Ishikawa (cell line): Measurements from ENCODE around the gene SPOCK2.

ENCODE experiments used
- CEBPB ChIP-seq: IDR thresholded peaks from 2 replicates; pipeline ENCODE4 v1.6.1; 2012
- CREB1 ChIP-seq: IDR thresholded peaks from 2 replicates; pipeline ENCODE4 v1.6.1; 2012; ENCODE audit warnings: low read depth
- EGR1 ChIP-seq: IDR thresholded peaks from 2 replicates; pipeline ENCODE4 v1.6.1; 2012
- EP300 ChIP-seq: IDR thresholded peaks from 2 replicates; pipeline ENCODE4 v1.6.1; 2012; ENCODE audit warnings: borderline replicate concordance
- FOXM1 ChIP-seq: IDR thresholded peaks from 2 replicates; pipeline ENCODE4 v1.6.1; 2012; ENCODE audit warnings: low read depth, borderline replicate concordance
- NFIC ChIP-seq: IDR thresholded peaks from 2 replicates; pipeline ENCODE4 v1.6.1; 2012
- RAD21 ChIP-seq: IDR thresholded peaks from 2 replicates; pipeline ENCODE4 v1.6.1; 2012; ENCODE audit warnings: low read depth
- TAF1 ChIP-seq: IDR thresholded peaks from 2 replicates; pipeline ENCODE4 v1.6.1; 2012; ENCODE audit warnings: low read depth, mild to moderate bottlenecking
- TCF12 ChIP-seq: IDR thresholded peaks from 2 replicates; pipeline ENCODE4 v1.6.1; 2012; ENCODE audit warnings: low read depth
- TEAD4 ChIP-seq: IDR thresholded peaks from 2 replicates; pipeline ENCODE4 v1.6.1; 2012
- YY1 ChIP-seq: IDR thresholded peaks from 2 replicates; pipeline ENCODE4 v1.6.1; 2012; ENCODE audit warnings: low read depth
- ZBTB7A ChIP-seq: IDR thresholded peaks from 2 replicates; pipeline ENCODE4 v1.6.1; 2012; ENCODE audit warnings: low read depth
- TF ChIP-seq, protein P1 (sequence below): IDR thresholded peaks from 2 replicates; pipeline ENCODE4 v1.6.1; 2012
- TF ChIP-seq, protein P2 (sequence below): IDR thresholded peaks from 2 replicates; pipeline ENCODE4 v1.6.1; 2012
- TF ChIP-seq, protein P3 (sequence below): IDR thresholded peaks from 2 replicates; pipeline ENCODE4 v1.6.1; 2012; ENCODE audit warnings: low read depth, mild to moderate bottlenecking

Gene SPOCK2

DNA sequence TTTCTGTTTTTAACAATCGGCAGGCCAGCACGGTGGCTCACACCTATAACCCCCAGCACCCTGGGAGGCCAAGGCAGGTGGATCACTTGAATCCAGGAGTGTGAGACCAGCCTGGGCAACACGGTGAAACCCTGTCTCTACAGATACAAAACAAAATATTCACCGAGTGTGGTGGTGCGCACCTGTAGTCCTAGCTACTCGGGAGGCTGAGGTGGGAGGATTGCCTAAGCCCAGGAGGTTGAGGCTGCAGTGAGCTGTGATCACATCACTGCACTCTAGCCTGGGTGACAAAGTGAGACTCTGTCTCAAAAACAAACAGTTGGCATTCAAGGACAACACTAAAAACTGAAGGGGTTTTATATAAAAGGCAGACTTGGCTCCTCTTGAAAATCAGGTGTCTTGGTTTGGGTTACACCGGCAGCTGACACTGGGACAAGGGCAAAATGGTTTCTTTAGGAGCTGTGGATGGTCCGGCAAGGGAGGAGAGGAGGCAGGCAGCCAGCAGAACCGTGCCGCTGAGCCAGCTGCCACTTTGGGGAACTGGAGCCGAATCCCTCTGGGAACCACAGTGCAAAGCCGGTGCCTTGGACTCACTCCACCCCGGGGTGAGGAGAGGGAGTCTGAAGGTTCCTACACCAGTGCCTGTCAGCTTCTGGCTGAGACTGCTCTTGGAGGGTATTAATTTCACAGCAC, 71.6 kb downstream of the SPOCK2 start:
- TF ChIP-seq, protein P1, sequence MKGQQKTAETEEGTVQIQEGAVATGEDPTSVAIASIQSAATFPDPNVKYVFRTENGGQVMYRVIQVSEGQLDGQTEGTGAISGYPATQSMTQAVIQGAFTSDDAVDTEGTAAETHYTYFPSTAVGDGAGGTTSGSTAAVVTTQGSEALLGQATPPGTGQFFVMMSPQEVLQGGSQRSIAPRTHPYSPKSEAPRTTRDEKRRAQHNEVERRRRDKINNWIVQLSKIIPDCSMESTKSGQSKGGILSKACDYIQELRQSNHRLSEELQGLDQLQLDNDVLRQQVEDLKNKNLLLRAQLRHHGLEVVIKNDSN: no peak
- no peak for TF ChIP-seq CREB1
- no peak for TF ChIP-seq EP300
- TF ChIP-seq NFIC: no peak
- no peak for TF ChIP-seq FOXM1
- TF ChIP-seq TEAD4: no peak
- TF ChIP-seq EGR1: no peak
- TF ChIP-seq RAD21: no peak
- no peak for TF ChIP-seq TAF1
- no peak for TF ChIP-seq ZBTB7A
- TF ChIP-seq CEBPB: no peak
- TF ChIP-seq TCF12: no peak

DNA sequence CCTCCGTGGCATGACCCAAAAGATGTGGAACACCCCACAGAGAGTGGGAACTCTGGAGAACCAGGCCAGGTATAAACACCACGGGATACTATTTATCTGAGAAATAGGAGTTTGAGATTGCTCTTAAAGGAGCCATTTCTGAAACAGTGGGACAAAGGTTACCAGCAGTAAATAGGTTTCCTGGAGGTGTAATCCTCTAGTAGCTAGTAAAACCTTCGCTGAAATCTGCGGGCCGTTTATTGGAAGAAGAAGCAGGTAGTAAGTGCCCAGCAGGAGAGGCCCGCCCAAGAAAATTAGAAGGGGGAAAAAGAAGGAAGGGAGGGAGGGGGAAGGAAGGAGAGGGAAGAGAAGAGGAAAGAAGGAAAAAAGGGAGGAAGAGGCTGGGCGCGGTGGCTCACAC, 72.5 kb downstream of the SPOCK2 start:
- no peak for TF ChIP-seq TAF1
- TF ChIP-seq, protein P2, sequence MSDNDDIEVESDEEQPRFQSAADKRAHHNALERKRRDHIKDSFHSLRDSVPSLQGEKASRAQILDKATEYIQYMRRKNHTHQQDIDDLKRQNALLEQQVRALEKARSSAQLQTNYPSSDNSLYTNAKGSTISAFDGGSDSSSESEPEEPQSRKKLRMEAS: no peak
- no peak for TF ChIP-seq RAD21
- TF ChIP-seq EP300: no peak
- no peak for TF ChIP-seq YY1
- TF ChIP-seq TEAD4: no peak
- TF ChIP-seq TCF12: no peak
- TF ChIP-seq NFIC: no peak
- no peak for TF ChIP-seq CREB1
- TF ChIP-seq CEBPB: no peak
- TF ChIP-seq ZBTB7A: no peak
- no peak for TF ChIP-seq EGR1

DNA sequence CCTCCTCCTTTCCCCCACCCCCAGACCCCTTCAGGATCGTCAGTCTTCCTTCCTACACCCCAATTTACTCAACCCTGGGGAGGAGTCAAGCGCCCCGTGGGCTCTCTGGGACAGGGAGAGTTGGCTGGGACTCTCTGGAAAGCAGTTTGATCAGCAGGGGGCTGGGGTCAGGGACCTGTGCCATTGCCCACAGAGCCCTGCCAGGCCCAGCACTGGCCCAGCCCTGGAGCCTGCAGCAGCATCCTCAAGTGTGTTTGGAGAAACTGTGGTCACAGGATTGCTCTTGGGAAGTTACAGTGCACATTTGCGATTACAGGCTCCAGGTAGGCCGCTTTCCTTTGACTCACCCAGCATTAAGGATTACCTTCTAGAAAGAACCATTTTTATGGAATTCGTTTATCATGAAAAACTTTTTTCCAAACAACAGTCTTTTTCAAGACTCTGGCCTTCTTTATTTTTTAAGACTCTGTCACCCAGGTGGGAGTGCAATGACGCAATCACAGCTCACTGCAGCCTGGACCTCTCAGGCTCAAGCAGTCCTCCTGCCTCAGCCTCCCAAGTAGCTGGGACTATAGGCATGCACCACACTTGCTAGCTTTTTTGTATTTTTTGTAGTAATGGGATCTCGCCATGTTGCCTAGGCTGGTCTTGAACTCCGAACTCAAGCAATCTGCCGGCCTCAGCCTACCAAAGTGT, 73.4 kb downstream of the SPOCK2 start:
- TF ChIP-seq TEAD4 (no peak), CEBPB (peak; percentile 63)

DNA sequence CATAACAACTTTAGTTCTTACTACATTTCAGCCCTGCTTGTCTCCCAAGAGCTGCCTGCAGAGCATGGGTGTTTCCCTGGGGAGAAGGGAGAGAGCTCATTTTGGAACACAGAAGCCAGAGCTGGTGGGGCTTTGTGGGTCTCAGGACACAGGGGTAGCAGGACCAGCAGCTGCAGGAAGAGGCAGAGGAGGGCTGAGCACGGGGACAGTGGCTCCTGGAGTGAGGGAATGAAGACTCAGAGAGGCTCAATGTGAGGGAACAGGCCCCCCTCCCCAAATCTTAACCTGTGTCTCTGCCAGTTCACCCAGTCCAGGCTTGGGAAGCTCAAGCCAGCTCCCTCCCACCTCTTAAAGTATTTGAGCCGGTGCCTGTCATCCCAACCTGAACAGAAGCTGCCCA, 74.2 kb downstream of the SPOCK2 start:
- no peak for TF ChIP-seq FOXM1
- no peak for TF ChIP-seq TEAD4
- no peak for TF ChIP-seq TCF12
- TF ChIP-seq NFIC: no peak
- no peak for TF ChIP-seq EGR1
- TF ChIP-seq YY1: no peak
- no peak for TF ChIP-seq CEBPB
- no peak for TF ChIP-seq RAD21
- TF ChIP-seq, protein P2: no peak
- TF ChIP-seq, protein P3, sequence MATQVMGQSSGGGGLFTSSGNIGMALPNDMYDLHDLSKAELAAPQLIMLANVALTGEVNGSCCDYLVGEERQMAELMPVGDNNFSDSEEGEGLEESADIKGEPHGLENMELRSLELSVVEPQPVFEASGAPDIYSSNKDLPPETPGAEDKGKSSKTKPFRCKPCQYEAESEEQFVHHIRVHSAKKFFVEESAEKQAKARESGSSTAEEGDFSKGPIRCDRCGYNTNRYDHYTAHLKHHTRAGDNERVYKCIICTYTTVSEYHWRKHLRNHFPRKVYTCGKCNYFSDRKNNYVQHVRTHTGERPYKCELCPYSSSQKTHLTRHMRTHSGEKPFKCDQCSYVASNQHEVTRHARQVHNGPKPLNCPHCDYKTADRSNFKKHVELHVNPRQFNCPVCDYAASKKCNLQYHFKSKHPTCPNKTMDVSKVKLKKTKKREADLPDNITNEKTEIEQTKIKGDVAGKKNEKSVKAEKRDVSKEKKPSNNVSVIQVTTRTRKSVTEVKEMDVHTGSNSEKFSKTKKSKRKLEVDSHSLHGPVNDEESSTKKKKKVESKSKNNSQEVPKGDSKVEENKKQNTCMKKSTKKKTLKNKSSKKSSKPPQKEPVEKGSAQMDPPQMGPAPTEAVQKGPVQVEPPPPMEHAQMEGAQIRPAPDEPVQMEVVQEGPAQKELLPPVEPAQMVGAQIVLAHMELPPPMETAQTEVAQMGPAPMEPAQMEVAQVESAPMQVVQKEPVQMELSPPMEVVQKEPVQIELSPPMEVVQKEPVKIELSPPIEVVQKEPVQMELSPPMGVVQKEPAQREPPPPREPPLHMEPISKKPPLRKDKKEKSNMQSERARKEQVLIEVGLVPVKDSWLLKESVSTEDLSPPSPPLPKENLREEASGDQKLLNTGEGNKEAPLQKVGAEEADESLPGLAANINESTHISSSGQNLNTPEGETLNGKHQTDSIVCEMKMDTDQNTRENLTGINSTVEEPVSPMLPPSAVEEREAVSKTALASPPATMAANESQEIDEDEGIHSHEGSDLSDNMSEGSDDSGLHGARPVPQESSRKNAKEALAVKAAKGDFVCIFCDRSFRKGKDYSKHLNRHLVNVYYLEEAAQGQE: no peak
- no peak for TF ChIP-seq EP300
- TF ChIP-seq, protein P1: no peak
- TF ChIP-seq TAF1: no peak

DNA sequence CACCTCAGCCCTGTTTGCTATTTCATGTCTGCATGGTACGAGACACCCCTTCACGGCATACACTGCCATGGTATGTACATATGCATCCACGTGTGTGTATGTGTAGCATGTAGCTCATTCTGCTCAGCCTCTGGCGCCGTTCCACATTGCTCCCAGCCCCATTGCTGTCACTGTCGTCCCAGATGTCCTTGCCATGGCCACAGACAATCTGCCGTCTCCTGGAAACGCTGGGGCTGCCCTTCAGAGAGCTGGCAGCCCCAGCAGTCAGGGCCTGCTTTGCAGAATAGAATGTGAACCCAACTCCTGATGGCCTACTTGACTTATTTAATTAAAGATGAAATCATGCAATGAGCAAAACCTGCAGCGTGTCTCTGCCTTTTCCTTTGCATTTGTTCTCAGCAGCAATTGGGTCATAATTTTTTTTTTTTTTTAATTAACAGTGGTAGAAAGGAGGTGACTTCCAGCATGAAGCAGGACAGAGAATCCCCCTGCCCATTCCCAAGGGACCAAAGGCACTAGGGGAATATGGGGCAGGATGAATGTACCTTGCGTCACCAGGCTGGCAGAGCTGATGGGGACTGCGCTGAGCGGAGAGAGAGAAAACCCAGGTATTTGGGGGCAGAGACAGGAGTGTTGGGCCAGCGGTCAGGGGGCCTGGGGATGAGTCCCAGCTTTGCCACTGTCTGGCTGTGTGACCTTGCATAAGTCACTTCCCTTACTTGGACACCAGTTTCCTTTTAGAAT, 75.0 kb downstream of the SPOCK2 start:
- TF ChIP-seq CREB1 (no peak), TEAD4 (no peak), TCF12 (no peak), ZBTB7A (no peak), EP300 (no peak), EGR1 (no peak), RAD21 (no peak), NFIC (no peak), CEBPB (no peak), FOXM1 (no peak), TAF1 (no peak), YY1 (no peak)
- TF ChIP-seq, protein P2: no peak
- TF ChIP-seq, protein P1: no peak
- TF ChIP-seq, protein P3: no peak
